HAP-1 (cell line): ENCODE measurements around the gene DMD.
"Not testable (repeated sequence)": the region's sequence is repeated elsewhere in the genome, so short reads cannot be mapped to it uniquely, and the experiment has no call there.

Experiments used
- DNase-seq, 2 experiments: peaks; one replicate each; pipeline ENCODE4 v3.0.0-alpha.2; 2016 to 2020; ENCODE audit warnings: low spot score in 2 of 2
- H3K27me3 ChIP-seq: fragments of 250-450 bp; sonication (Bioruptor Pico); 2 replicates; pipeline ENCODE4 v1.5.1; 2020; ENCODE audit warnings: low read depth, mild to moderate bottlenecking, moderate library complexity
- H3K36me3 ChIP-seq: fragments of 250-450 bp; sonication (Bioruptor Pico); replicated peaks from 2 replicates; pipeline ENCODE4 v1.5.1; 2020; ENCODE audit warnings: mild to moderate bottlenecking
- H3K4me1 ChIP-seq: fragments of 250-450 bp; sonication (Bioruptor Pico); 2 replicates; pipeline ENCODE4 v1.5.1; 2020; ENCODE audit warnings: mild to moderate bottlenecking
- H3K4me3 ChIP-seq: fragments of 250-450 bp; sonication (Bioruptor Pico); 2 replicates; pipeline ENCODE4 v1.5.1; 2020; ENCODE audit warnings: mild to moderate bottlenecking, moderate library complexity
- H3K9me3 ChIP-seq: fragments of 250-450 bp; sonication (Bioruptor Pico); 2 replicates; pipeline ENCODE4 v1.5.1; 2020; ENCODE audit warnings: mild to moderate bottlenecking, moderate library complexity
- in situ Hi-C: fragments of 300-500 bp; cut with MboI; formaldehyde crosslinking; loops from 3 replicates; pipeline ENCODE4 v1.14.3; 2020; ENCODE audit warnings: low sequenced_read_pairs, inconsistent platforms, mixed read lengths

DMD gene

DNA sequence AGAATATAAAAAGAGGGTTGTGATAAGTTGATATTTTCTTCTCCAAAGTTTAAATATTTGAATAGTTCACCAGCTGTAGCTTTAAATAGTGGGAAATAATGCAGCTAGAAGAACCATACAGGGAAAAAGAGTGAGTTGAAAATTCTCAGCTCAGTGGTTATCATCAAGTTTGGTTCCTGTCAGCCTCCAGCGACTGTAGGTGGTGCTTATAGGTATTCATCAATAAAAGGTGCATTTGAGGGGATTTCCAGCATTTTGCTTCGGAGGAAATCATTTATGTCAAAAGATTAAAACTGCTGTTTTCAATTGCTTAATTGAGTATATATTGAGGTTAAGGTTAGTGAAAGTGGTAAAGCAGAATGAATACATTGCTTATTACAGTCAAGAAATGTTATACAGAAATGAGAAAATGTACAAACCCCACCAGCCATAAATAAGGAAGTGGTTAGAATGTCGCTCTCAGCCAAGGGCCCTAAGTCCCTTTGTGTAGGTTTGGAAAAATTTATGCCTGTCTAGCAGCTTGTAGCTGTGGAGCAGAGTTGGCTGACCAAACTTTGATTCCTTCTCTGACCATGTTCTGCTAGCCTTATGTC is 1606.6 kb downstream of the DMD start:
- in situ Hi-C loops, result no loop called here
- DNase-seq, result no peak
- Histone ChIP-seq H3K27me3 (no peaks in the 10 kb centered on the region), H3K36me3 (no peaks in the 10 kb centered on the region), H3K4me3 (no peak overlapping the region), H3K4me1 (no peaks in the 10 kb centered on the region), H3K9me3 (no peaks in the 10 kb centered on the region)

DNA sequence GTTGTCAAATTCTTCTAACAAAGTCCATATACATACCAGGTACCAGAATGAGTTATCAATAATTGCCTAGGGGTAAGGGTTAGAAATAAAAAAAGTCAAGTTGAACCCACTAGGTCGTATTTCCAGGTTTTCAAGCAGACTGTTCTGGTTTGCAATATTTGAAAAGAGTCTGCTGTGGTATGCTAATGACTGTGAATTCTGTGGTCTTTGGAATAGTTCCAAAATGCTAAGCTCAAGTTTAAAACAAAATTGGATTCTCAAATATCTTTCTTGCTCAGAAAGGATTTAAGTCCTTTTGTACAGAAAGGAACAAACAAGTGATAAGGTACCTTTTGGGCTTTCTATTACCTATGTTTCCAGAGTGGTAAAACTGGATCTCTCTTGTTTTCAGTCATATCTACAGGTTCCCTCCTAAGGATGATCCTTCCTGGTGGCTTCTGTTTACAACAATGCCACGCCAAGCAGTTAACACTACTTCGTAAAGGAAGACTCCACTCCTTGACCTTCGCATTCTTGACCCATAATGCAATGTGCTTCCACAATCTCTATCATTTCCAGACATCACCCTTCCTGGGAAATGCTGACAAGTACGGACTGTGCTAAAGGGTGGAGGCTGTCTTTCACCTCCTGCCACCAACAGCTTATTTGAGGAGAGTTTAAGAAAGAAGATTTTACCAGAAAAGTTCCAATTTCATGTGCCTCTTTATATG is 1607.8 kb downstream of the DMD start:
- DNase-seq, result no peak
- no peaks in the 10 kb centered on the region for H3K27me3 ChIP-seq
- in situ Hi-C loops, result no loop called here

DNA sequence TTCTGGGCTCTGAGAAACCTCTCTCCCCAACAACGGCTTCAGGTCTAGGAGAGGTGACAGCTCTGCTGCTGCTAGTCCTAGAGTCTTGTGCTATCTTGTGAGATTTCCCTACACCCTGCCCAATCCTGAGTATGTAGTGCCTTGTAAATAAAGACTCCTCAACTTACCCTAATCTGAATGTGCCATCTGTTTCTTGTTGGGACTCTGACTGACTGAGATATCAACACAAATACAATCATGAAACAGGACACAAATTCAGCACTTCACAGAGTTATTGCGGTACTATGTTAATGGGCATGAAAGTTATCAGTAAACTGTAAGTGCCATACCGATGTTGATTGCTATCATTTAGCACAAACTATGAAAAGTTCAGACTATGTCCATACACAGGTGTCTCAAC is 1610.5 kb downstream of the DMD start:
- in situ Hi-C loops, result no loop called here
- Histone ChIP-seq H3K9me3 (no peaks in the 10 kb centered on the region), H3K4me3 (no peak overlapping the region), H3K36me3 (no peaks in the 10 kb centered on the region), H3K27me3 (no peaks in the 10 kb centered on the region; the same call in 1 of the 2 replicates), H3K4me1 (no peaks in the 10 kb centered on the region)
- DNase-seq, result no peak

More for the DNA sequence above, 1607.8 kb downstream of the DMD start:
- Histone ChIP-seq H3K4me1 (no peaks in the 10 kb centered on the region), H3K4me3 (no peak overlapping the region), H3K36me3 (no peaks in the 10 kb centered on the region), H3K9me3 (no peaks in the 10 kb centered on the region)

DNA sequence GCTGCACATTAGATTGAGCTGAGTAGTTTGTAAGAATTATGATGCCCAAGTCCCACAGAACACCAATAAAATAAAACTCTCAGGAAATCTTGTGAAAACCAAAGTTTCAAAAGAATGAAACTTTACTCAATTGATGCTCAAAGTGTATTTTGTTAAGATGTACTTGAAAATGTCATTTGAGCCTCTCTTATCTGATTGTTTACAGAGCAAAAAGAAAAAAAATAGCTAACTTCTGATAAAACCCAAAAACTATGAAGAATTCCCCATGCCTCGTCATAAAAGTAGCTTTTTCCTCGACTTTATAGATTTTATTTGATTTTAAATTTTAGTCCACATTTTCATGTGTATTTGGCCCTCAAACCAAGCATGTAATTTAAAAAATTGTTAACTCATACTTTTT is 1618.0 kb downstream of the DMD start:
- no peak overlapping the region for H3K4me3 ChIP-seq
- no peaks in the 10 kb centered on the region for H3K4me1 ChIP-seq
- in situ Hi-C loops, result no loop called here
- no peaks in the 10 kb centered on the region for H3K36me3 ChIP-seq
- no peak for DNase-seq
- H3K9me3 ChIP-seq, result no peaks in the 10 kb centered on the region
- H3K27me3 ChIP-seq, result no peaks in the 10 kb centered on the region; the same call in 1 of the 2 replicates

DNA sequence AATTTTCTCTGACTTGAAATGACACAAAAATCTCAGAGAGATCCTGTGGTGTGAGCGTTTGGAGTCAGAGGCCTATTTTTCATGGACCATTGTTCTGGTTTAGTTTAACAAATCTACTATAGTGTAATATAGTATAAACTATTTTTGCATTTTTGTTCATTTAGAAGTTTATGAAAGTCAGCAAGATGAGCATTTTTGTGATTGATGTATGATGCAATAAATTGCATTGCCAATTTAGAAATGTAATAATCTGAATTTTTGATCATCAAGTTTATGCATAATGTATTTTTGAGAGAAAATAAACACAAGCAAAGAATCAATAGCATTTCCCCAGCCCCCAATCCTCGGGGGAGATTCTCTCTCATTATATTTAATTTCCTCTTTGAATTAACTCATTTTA is 1620.0 kb downstream of the DMD start:
- Histone ChIP-seq H3K36me3 (no peaks in the 10 kb centered on the region), H3K9me3 (no peaks in the 10 kb centered on the region), H3K27me3 (no peaks in the 10 kb centered on the region; the same call in 1 of the 2 replicates), H3K4me3 (no peak overlapping the region), H3K4me1 (no peaks in the 10 kb centered on the region)
- no peak for DNase-seq
- in situ Hi-C loops, result no loop called here

DNA sequence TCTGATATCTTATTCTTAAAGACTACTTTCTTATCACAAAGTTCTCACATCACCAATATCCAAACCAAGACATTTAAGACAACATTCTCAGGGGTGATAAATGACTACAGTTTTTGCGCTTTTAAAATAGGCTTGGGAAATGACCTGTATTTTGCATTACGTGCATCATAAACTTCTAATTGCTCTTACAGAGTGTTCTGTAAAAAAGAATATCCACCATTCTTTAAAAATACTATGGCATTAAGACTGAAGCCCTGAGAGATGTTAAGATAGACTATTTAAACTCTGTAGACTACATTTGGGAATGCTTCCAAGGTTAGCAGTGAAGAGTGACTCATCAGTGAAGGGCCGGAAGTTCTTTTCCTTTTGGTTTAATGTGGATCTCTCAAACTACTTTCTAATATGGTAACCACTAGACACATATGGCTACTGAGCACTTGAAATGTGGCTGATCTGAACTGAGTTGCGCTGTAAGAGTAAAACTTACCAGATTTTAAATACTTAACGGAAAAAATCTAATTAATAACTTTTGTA is 1620.7 kb downstream of the DMD start:
- Histone ChIP-seq H3K9me3 (no peaks in the 10 kb centered on the region), H3K4me3 (no peak overlapping the region), H3K36me3 (no peaks in the 10 kb centered on the region), H3K27me3 (no peaks in the 10 kb centered on the region; the same call in 1 of the 2 replicates), H3K4me1 (no peaks in the 10 kb centered on the region)
- DNase-seq, result no peak
- in situ Hi-C loops, result no loop called here

DNA sequence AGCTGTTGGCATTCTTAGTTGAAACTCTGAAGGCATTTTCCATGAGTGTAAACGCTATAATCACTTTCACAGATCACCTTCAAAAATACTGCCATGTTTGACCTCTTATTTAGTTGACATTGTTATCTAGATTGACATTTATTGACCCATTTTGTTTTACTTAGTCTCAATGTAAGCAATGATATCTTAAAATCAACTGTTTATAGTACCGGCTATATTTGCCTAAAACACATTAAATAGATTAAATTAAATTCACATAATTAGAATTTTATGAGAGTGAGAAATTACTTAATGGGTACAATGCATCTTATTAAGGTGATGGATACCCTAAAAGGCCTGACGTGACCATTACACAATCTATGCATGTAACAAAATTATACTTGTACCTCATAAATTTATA is 1621.8 kb downstream of the DMD start:
- no peaks in the 10 kb centered on the region; the same call in 1 of the 2 replicates for H3K27me3 ChIP-seq
- in situ Hi-C loops, result no loop called here
- H3K4me1 ChIP-seq, result no peaks in the 10 kb centered on the region
- H3K4me3 ChIP-seq, result no peak overlapping the region
- DNase-seq, result no peak
- no peaks in the 10 kb centered on the region for H3K9me3 ChIP-seq
- H3K36me3 ChIP-seq, result no peaks in the 10 kb centered on the region

DNA sequence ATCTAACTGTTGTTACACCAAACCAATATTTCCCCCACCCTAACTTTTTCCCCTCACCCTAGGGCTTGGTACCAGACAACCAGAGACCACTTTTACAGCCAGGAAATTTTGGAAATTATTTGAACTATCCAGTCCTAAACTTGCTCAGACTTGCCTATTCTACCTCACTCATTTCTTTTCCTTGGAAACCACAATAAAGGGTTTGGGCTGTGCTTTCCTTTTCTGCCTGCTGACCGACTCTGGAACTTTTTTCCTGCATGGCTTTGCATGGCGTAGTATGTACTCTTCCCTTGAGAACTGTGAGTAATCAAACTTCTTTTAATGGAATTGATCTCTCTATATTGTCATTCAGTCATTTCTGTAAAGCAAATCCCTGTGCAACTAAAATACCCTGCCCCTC is 1623.0 kb downstream of the DMD start:
- in situ Hi-C loops, result no loop called here
- no peak overlapping the region for H3K4me3 ChIP-seq
- no peaks in the 10 kb centered on the region; the same call in 1 of the 2 replicates for H3K27me3 ChIP-seq
- no peaks in the 10 kb centered on the region for H3K9me3 ChIP-seq
- H3K36me3 ChIP-seq, result no peaks in the 10 kb centered on the region
- no peak for DNase-seq
- H3K4me1 ChIP-seq, result no peaks in the 10 kb centered on the region

DNA sequence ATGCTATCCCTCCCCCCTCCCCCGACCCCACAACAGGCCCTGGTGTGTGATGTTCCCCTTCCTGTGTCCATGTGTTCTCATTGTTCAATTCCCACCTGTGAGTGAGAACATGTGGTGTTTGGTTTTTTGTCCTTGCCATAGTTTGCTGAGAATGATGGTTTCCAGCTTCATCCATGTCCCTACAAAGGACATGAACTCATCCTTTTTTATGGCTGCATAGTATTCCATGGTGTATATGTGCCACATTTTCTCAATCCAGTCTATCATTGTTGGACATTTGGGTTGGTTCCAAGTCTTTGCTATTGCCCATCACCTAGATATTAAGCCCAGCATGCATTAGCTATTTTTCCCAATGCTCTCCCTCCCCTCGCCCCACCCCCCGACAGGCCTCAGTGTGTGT is 1627.5 kb downstream of the DMD start:
- H3K9me3 ChIP-seq, H3K4me3 ChIP-seq, H3K36me3 ChIP-seq, DNase-seq, H3K4me1 ChIP-seq, in situ Hi-C loops, H3K27me3 ChIP-seq: not testable (repeated sequence)

DNA sequence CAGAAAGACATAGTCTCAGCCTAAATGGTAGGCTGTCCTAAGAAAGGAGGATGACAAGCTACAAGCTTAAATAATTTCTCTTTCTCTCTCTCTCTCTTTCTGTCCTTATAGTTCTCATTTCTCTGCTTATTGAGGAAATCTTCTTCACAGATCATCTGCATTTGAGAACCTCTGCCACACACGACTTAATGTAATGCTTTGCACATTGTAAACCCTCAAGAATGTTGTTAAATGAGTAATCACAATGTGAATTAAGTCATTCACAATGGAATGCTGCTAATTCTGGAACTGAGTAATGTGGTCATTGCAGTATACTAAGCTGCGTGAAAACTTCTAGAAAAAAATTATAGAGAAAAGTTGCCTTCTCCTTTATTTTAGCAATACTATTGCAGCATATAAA is 1630.6 kb downstream of the DMD start:
- no peak overlapping the region for H3K4me3 ChIP-seq
- H3K9me3 ChIP-seq, result no peaks in the 10 kb centered on the region
- no peaks in the 10 kb centered on the region for H3K27me3 ChIP-seq
- in situ Hi-C loops, result no loop called here
- DNase-seq, result peak in 1 of 2 experiments; percentile 43
- no peaks in the 10 kb centered on the region for H3K36me3 ChIP-seq
- peaks cover 3% of the 10 kb centered on the region; the same call in 1 of the 2 replicates for H3K4me1 ChIP-seq

DNA sequence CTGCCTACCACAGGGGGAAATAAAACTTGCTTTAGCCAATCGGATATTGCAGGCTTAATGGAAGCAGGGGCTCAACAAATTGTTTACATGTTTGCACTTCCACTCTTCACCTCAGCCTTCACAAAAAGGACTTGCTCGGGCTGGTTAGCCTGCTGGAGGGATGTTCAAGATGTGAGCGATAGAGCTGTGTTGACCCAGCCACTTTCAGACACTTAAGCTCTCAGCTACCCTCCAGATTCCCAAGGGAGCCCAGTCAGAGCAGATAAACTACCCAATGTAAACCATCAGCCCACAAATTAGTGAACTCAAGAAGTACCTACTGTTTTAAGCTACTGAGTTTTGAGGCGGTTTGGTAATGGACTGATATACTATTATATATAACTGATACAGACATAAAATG is 1631.1 kb downstream of the DMD start:
- Histone ChIP-seq H3K9me3 (no peaks in the 10 kb centered on the region), H3K4me3 (no peak overlapping the region), H3K4me1 (peaks cover 3% of the 10 kb centered on the region; the same call in 1 of the 2 replicates), H3K27me3 (no peaks in the 10 kb centered on the region), H3K36me3 (no peaks in the 10 kb centered on the region)
- in situ Hi-C loops, result no loop called here
- DNase-seq, result no peak

DNA sequence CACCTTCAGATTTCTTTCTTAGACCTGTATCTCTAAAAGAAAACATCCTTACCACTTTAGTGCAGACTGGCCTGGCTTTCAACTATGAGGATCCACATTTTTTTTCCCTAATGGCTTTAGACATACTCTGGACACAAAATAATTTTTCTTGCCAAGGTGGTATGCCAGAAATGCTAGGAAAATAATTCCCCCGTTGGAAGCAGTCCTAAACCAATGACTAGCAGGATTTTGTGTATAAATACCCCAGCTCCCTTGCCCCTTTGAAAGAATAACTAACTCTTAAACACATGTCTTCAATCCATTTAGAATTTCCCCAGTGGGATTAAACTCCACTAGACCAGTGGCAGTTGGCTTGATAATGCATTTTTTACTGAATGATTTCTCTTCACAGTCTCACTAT is 1639.0 kb downstream of the DMD start:
- Histone ChIP-seq H3K4me3 (no peak overlapping the region), H3K36me3 (no peaks in the 10 kb centered on the region), H3K9me3 (no peaks in the 10 kb centered on the region), H3K4me1 (no peaks in the 10 kb centered on the region; the same call in 1 of the 2 replicates), H3K27me3 (peaks cover 7% of the 10 kb centered on the region; the same call in 1 of the 2 replicates)
- DNase-seq, result no peak
- in situ Hi-C loops, result no loop called here

DNA sequence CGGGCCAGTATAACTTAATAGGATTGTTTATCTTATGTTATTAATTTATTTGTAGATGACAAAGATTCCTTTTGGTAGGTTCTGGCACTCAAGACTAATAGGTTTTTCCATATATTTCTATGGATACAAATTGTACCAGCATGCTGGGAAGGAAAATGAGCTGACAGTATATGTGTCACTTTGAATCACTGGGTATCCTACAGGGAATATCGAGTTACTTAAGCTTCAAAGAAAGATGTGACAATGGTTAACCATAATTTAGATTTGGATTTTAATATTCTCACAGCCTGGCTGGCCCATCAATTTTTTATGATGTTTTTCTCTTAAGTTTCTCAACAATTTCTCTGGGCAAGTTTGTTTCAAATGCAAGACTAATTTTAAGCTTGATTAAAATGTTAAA is 1640.7 kb downstream of the DMD start:
- no peak for DNase-seq
- Histone ChIP-seq H3K36me3 (no peaks in the 10 kb centered on the region), H3K4me3 (no peak overlapping the region), H3K9me3 (no peaks in the 10 kb centered on the region), H3K4me1 (no peaks in the 10 kb centered on the region; the same call in 1 of the 2 replicates), H3K27me3 (peaks cover 7% of the 10 kb centered on the region)
- in situ Hi-C loops, result no loop called here

DNA sequence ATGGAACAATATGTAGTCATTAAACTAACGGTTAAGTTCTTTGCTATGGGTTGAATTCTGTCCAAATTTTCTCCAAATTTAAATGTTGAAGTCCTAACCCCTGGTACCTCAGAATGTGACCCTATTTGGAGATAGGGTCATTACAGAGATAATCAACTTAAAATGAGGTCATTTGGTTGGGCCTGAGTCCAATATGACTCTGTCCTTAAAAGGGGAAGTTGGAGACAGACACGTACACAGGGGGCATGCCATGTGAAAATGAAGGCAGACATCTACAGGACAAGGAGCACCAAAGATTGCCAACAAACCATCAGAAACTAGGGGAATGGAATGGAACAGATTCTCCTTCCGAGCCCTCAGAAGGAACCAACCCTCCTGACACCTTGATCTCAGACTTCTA is 1647.6 kb downstream of the DMD start:
- Histone ChIP-seq H3K9me3 (no peaks in the 10 kb centered on the region), H3K4me1 (no peaks in the 10 kb centered on the region), H3K27me3 (peaks cover 6% of the 10 kb centered on the region; the same call in 1 of the 2 replicates), H3K4me3 (no peak overlapping the region), H3K36me3 (no peaks in the 10 kb centered on the region)
- no peak for DNase-seq
- in situ Hi-C loops, result no loop called here
